Ammon's horn (tissue), 1 donor: Measurements from ENCODE around the gene ECT2L.

Experiments
- DNase-seq: peaks from one replicate; pipeline ENCODE4 v3.0.0-alpha.2; 2016; ENCODE audit warnings: low spot score

ECT2L gene, protein sequence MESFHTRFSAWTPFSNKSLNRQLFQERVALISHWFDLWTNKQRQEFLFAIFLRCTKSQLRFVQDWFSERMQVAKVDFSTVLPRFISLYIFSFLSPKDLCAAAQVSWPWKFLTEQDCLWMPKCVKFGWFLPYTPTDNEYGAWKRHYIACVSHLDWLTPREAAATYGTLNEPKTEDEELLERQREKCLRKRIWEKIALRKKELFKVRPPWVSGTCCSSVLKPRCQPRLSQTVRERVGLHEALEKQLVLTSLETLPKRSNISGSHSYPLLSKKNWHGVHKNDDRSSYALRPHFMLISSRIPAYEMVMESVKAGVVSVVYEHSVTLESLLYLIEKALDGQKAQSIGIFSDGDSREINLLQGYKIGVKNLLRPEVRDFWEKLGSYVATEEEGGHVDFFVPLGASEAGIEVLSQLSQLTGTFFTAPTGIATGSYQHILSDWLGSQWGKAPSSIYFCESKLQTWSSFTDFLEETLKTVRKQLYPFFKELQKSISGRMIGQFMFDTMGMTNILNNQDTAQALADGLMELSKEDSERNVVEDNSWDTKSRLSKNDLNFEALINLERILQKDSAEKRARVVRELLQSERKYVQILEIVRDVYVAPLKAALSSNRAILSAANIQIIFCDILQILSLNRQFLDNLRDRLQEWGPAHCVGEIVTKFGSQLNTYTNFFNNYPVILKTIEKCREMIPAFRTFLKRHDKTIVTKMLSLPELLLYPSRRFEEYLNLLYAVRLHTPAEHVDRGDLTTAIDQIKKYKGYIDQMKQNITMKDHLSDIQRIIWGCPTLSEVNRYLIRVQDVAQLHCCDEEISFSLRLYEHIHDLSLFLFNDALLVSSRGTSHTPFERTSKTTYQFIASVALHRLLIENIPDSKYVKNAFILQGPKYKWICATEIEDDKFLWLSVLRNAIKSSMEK

DNA sequence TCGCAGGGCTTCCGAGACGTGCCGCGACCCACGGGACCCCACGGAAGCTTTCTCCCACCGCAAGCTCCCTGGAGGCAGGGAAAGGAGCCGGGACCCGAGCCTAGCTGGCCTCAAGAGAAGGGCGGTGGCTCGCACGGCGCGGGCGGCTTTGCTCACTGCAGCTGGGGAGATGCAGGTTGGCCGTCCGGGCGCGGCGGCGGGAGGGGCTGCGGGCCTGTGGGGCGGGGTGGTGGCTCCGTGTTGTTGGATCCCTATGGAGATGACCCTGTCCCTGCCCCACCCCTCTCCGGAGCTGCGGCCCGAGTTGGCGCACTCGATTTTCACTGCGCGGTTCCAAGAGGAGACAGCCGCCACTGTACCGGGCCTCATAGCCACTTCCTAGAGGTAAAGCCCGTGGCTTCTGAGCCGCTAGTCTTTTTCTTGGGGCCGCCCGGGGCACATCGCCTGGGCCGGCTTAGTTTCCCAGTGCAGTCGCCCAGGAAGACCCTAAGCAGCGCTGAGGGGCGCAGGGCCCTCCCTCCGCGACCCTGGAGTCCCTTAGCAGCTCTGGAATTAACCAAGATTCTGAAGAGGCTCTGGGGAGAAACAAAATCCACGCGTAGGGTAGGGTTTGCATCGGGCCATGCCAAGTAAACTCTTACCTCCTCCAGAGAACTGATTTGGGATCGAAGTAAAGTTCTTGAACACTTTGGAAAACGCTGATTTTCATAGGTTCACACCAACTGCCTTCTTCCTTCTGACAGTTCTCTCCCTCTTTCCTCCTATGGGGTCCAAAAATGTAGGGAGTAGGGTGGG is at the start of gene ECT2L:
Gene ECT2L, plus strand, starts transcription at position 279 of the 795 bp plus-strand sequence. CDS start 17,188 bp downstream, outside the sequence.
- no peak for DNase-seq

DNA sequence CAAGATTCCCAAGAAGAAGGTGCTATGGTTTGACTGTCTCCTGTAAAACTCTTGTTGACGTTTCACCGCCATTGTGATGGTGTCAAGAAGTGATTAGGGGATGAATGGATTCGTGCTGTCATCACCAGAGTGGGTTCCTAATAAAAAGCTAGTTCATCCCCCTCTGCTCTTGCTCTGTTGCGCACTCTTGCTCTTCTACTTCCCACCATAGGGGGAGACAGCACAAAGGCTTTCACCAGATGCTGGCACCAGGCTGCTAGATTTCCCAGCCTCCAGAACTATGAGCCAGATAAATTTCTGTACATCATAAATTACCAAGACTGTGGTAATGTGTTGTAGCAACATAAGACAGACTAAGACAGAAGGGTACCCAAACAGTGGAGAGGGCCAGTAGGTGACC is 43.9 kb upstream of the ECT2L start:
- no peak for DNase-seq

DNA sequence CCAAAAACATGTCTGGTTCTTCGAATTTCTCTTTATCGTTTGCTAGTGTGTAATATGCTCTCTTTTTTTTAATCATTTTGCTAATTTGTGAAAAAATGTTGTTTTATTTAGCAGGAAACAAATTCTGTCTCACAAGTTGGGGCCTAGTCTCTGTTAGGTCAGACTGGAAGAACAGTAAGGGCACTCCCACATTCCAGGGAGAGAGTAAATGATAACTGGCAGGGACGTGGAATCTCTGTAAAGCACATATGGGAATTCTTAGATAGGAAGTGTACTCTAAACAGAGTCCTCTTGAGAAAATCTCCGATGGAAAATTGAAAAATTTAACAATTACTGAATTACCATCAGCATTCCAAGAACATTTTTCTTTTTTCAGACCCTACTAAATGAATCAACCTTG is 38.8 kb upstream of the ECT2L start:
- no peak for DNase-seq

DNA sequence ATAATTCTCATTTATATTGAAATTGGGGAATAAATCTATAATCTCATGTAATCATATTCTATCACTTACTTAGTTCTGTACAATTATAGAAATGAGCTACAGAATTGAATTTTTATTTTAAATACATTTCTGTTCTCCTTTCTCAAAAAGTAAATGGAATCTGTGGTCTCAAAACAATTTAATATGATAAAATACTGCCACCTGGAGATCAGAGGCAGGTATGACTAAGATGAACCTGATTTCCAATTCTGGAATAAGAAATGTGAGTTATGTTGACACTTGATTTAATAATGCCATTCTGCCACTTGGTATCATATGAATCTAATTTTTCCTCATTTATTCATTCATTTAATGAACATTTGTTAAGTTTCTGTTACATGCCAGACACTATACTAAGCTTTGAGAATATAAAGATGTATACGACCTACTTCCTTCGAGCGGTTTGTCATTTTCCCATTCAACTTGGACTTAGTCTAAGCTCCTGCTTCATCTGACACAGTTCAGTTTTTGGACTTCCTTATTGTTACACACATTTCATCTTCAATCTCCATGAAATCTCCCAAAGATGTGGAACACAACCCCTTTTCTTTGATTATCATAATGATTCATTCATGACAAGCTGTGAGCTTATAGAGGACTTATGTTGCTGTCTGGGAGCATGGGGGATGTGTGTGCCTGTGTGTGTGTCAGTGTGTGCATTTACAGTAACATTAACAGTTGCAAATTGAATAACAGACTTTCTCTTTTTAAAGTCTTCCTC is 29.8 kb upstream of the ECT2L start:
- peak; percentile 36 for DNase-seq

DNA sequence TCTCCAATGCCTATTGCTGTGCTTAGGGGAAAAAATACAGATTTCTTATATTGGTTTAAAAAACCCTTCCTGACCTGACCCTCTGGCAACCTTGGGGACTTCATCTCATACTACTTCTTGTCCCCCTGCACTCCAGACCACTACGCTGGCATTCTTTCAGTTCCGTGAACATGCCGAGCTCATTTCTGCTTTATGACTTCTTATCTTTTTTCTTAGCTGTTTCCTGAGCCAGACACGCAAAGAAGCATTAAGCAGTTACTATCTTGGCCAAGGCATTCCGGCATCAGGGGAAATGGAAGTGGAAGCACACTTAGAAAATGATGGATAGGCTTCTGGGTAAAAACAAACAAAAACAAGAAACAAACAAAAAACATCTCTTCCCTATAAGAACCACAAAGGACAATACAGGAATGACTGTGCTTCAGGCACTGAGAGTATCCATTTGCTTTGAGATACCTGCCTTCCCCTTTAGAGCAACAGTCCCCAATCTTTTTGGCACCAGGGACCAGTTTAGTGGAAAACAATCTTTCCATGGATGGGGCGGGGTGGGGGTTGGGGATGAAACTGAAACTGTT is 26.7 kb upstream of the ECT2L start:
- peak; percentile 7 for DNase-seq

DNA sequence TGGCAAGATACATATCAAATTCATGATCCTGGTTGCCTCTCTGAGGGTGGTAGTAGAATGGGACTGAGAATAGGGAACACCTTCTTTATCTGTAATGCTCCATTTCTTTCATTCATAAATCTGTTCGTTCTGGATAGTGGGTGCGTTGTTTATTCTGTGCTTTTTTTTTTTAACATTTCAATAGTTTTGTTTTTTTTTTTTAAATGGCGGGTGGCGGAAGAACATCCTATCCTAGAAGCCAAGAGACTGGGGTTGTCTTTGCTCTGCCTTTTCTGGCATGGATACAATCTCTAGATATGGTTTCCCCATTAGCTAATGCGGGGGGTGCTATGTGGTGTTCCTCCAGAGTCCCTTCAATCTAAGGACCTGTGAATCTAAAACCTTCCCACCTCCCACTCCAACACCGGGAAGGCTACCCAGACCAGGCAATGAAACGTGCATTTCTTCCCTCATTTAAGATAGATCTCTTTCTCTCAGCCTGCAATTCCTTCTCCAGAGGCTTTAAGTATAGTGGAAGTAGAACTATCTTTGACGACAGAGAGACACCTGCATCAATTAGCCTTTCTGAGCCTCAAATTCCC is 23.2 kb upstream of the ECT2L start:
- no peak for DNase-seq

DNA sequence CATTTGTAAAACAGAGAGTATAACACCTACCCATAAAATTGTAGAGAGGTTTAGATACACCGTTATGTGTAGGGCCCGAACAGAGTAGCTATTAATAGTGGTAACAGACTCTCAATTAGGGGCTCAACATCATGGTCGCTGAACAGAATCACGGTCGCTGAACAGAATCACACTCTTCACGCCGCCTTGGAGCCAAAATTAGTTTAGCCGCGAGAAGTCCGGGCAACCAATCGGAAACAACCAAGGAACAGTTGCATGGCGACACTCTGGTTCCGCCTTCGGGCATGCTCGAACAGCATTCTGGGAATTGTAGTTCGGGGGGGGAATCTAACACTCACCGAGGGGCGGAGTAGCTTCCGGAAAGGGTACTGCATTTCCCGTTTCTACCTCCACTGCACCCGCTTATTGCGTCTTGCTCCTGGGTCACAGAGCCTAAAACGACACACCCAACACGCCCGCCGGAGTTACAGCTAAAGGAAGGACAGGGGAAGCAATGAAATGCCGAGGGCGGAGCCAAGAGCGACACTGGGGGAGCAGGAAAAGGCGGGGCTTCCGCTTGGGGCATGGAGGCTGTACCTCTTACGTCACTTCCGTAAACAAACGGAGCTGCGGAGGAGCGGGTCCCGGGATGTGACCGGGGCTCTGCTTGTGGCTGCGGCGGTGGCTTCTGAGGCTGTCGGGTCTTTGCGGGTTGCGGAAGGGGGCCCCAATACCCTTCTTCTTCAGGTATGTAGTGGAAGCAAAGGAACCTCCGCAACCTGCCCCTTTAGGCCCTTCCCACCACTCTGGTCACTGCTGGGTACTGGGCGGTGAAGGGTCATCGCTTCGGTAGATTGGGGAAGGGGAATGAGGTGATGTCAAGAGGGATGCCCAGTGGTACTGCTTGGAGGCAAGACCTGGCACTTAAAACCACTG is 22.5 kb upstream of the ECT2L start, which contains the start of gene CCDC28A:
Gene CCDC28A, plus strand, starts transcription at position 593 of the 915 bp plus-strand sequence. CDS start 2,352 bp downstream, outside the sequence.
- peak; percentile 97 for DNase-seq

DNA sequence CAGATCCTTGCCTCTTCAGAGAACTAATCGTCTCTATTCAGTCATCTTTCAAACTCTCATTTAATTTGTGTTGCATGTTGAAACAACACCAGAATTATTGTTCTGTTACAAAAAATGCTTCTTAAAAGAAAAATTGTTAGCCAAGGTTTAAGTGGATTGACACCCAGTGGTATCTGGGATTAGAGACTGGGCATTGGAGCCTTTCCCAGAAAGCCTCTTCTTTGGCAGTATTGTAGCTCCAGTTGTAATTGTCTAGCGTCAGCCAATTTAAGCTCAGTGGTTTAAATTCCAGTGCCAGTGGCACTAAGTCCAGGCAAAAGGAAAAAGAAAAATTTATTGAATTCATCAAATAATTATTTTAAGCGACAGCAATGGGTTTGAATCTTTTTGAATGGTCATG is 21.5 kb upstream of the ECT2L start:
- peak; percentile 56 for DNase-seq

DNA sequence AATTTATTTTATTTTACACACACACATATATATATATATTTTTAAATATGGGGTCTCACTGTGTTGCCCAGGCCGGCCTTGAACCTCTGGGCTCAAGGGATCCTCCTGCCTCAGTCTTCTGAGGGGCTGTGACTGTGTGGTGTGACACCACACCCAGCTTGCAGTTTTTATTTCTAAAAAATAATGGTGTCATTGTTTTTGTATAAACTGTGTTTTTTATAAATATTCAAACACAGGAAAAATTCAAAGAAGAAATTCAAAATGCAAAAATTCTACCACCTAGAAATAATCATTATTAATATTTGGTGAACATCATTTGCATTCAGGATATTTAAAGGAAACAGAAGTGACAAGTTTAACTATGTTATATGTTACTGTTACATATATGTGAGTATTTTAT is 19.2 kb upstream of the ECT2L start:
- DNase-seq, result no peak

DNA sequence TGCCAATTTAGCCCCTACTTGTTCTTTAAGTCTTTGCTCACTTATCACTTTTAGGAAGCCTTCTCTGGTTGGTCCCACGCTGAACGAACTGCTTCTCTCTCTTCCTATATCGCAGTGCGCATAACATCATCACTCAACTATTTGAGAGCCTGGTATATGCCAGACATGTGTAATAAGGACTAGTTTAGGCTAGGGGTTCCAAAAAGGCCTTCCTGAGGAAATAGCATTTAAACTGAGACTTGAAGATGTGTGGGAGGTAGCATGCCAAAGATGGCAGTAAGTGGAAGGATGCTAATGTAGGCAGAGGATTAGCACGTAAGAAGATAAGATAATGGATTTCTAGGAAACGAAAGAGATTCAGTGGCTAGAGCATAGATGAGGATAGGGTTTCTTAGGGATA is 17.6 kb upstream of the ECT2L start:
- DNase-seq, result no peak

DNA sequence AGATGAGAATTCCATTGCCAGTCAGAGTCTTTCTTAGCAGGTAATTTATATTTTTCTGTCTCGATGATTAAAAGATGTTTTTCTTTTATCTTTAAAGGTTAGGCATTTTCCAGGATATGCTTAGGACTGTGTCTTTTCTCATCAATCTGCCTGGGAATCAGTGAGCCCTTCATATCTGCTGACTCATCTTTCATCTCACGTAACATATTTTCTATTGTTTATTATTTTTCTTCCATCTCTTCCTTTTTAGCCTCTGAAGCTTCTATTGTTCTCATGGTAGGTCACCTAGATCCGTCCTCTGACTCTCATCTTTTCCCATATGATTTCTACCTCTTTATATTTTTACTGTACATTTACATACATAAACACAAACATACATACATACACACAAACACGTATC is 13.6 kb upstream of the ECT2L start:
- DNase-seq, result no peak

DNA sequence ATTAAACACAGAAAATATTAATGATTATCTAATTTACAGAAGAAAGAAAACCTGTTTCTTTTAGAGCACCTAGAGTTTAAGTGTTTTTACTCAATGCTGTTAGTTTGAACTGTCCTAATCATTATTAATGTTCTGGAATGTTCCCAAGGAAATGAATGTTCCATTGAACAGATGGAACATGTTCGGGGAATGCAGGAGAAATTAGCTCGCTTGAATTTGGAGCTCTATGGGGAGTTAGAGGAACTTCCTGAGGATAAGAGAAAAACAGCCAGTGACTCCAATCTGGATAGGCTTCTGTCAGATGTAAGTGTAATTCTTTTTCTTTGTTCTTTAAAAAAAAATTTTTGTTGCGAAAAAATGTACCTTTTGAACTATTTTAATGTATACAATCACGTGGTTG is 10.8 kb upstream of the ECT2L start:
- peak; percentile 26 for DNase-seq

DNA sequence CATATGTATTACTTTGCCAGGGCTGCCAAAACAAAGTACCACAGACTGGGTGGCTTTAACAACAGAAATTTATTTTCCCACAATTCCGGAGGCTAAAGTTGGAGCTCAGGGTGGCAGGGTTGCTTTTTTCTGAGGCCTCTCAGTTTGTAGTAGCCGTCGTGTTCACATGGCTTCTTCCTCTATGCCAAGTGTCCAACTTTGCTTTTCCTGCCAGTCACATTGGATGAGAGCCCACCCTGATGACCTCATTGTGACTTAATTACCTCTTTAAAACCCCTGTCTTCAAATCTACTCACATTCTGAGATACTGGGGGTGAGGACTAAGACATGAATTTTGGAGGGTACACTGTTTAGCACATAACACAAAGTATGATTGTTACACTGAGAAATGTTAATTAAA is 9.9 kb upstream of the ECT2L start:
- peak; percentile 61 for DNase-seq

DNA sequence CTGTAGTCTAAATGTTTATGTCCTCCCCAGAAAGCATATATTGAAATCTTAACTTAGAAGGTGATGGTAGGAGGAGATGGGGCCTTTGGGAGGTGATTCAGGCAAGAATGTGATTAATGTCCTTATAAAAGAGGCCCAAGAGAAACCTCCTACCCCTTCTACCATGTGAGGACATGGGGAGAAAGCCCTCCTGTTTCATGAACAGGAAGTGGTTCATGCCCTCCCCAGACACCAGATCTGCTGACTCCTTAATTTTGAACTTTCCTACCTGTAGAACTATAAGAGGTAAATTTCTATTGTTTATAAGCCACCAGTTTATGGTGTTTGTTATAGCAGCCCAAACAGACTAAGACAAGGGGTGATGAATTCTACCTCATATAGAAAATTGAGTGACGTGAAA is 8.7 kb upstream of the ECT2L start:
- no peak for DNase-seq

DNA sequence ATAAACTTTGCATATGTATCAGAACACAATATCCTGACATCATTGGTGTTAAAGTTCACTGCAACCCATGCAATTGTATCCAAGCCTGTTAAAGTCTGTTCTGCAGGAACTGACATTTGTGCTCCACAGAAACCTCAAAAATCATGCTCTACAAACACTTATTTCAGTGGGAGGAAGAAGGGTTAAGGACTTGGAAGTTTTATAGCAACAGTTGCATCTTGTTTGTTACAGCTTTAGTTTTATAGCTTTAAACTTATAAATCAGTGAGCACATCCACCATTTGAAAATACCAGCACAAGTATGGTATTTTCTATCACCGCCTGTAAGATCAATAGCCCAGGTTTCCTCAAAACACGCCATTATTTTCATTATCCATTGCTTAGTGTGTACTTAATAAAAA is 884 bp downstream of the ECT2L start:
- DNase-seq, result no peak

DNA sequence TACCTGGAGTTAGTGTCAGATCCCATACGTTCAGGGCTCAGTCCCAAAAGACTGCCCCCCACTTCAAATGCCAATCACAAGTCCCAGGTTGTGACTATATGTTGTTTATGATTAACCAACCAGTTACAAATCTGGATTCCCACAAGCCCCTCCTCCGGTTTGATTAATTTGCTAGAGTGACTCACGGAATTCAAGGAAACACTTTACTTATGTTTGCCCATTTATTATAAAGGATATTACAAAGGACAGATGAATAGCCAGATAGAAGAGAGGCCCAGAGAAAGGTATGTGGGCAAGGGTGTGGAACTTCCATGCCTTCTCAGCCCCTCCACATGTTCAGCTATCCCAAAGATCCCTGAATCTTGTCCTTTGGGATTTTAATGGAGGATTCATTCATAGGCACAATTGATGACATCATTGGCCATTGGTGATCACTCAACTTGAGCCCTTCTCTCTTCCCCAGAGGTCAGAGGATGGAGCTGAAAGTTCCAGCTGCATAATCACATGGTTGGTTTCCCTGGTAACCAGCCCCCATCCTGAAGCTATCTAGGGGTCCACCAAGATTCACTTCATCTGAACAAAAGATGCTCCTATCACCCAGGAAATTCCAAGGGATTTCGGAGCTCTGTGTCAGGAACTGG is 2.0 kb downstream of the ECT2L start:
- DNase-seq, result no peak

DNA sequence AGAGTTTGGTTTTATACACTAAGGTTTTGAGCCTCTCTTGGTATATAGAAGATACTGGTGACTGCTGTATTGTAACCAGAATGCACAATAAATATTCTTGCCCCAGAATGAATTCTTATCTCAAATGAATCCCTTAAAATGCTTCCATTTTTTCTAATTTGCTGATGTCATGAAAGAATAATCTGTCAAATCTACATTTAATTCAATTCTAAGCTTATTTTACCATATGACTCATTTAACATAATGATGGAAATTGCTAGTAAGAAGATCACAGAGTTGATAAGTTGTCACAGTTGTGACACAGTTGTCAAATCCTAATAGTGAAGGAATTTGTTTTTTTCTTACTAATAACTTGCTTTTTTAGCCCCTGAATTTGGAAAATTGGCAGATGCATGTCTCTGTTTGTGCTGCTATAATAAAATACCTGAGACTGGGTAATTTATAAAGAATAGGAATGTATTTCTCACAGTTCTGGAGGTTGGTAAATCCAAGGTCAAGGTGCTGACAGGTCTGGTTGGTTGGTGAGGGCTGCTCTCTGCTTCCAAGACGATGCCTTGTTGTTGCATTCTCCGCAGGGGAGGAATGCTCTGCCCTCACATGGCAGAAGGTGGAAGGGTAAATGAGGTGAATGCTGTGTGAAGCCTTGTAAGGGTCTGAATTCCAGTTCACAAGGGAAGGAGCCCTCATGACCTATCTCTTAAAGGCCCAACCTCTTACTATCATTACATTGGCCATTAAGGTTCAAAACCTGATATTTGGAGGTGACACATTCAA is 4.7 kb downstream of the ECT2L start:
- DNase-seq, result no peak

DNA sequence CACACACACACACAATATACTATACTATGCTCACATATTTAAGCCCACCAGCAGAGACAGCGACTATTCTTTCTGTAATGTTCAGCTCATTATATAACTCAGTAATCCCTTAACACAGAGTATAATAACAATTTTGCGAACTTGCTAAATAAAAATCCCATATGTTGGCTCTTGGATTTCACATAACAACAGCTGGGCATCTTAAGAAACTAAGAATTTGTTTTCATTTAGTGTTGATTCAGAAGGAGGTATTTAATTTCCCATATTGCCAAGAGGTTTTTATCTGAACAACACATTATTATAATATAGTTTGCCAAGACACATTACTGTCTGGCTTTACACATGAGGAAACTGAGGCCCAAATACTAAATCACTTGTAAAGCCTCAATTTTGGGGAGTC is 7.4 kb downstream of the ECT2L start:
- DNase-seq, result no peak
